ENCODE results near the gene MRPL27.

DNA sequence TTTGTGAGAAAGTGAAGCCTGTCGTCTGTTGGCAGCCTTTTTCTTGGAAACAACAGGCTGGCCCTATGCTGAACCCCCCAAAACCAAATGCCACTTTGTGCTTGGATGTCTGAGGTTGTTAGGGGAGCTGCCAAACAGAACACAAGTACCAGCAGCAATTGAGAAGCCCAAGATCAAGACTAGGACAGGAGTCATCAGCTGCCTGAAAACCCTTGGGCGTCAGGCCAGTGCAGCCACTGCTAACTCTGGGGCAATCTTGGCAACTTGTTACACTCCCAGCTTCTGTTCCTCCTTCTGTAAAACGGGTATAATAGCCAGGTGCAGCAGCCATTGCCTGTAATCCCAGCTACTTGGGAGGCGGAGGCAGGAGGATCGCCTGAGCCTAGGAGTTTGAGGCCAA is 33.6 kb upstream of the MRPL27 start:
- TF ChIP-seq, protein P1, sequence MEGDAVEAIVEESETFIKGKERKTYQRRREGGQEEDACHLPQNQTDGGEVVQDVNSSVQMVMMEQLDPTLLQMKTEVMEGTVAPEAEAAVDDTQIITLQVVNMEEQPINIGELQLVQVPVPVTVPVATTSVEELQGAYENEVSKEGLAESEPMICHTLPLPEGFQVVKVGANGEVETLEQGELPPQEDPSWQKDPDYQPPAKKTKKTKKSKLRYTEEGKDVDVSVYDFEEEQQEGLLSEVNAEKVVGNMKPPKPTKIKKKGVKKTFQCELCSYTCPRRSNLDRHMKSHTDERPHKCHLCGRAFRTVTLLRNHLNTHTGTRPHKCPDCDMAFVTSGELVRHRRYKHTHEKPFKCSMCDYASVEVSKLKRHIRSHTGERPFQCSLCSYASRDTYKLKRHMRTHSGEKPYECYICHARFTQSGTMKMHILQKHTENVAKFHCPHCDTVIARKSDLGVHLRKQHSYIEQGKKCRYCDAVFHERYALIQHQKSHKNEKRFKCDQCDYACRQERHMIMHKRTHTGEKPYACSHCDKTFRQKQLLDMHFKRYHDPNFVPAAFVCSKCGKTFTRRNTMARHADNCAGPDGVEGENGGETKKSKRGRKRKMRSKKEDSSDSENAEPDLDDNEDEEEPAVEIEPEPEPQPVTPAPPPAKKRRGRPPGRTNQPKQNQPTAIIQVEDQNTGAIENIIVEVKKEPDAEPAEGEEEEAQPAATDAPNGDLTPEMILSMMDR (conservative IDR thresholded peaks at IDR 0.05; ENCODE audit: low read depth, low read length), result no peak
- no peak for TF ChIP-seq SMC3 (IDR thresholded peaks at IDR 0.05; ENCODE audit: low read depth, low read length)
- TF ChIP-seq POLR2A (IDR thresholded peaks at IDR 0.05; ENCODE audit: low read depth, low read length), result no peak
- TF ChIP-seq FOS (IDR thresholded peaks at IDR 0.05; ENCODE audit: low read depth, low read length), result no peak
